HPDE6-E6E7 (cell line): ENCODE data around the gene ACO2.

Experiments
- DNase-seq: peaks from one replicate; pipeline ENCODE4 v3.0.0; 2011; ENCODE audit warnings: missing footprints; ENCODE audit errors: extremely low spot score

The ACO2 gene

DNA sequence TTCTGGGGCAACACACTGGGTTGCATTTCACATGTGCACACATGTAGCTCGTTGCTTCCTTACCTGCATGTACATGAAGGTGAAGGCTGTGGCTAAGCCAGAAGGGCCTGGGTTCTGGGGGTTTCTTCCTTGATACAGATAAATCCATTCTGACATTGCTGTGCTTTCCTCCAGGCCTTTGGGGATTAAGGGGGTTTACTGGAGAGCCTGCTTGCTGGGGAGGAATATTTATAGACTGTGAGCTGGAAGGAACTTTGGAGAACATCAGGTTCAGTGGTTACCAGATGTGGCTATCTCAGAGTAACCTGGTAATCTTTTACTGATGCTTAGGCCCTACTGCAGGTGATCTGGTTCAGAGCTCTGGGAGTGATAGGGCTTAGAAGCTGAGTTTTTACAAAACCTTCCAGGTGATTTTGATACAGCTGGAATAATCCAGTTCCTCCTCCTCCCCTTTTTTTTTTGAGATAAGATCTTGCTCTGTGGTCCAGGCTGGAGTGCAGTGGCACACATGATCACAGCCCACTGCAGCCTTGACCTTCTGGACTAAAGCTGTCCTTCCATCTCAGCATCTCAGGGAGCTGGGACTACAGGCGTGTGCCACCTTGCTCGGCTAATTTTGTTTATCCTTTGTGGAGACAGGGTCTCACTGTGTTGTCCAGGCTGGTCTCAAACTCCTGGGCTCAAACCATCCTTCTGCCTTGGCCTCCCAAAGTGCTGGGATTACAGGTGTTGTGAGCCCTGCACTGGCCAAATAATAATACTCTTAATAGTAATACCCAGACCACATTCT lies 19.9 kb downstream of the ACO2 start:
- no peak for DNase-seq

GRCh38 chr22:41491374-41492100 lies 22.6 kb downstream of the ACO2 start:
- DNase-seq: no peak

GRCh38 chr22:41498303-41498835 lies 29.5 kb downstream of the ACO2 start:
- DNase-seq: no peak

DNA sequence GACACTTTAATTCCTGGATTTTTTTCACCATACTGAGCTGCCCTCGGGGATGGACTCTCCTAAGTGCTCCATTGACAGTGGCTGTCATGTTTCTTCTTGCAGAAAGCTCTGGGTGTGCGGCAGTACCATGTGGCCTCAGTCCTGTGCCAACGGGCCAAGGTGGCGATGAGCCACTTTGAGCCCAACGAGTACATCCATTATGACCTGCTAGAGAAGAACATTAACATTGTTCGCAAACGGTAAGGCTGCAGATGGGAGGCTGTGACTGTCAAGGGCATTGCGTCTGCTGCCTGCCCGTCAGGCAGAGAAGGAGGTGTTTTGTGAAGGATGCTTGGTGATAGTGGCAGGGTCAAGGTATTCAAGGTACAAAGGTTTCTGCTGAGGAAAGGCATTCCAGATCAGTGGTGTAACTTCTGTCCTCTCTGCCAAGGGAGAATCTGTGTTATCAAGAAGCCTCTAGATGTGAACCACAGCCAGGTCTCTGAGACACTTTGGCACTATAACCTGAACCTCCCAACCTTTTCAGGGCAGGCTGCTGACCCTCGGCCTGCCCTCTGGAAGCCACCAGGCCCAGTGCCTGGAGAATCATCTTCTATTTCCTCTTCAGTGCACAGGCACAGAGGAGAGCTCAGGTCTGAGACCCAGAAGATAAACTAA lies 30.8 kb downstream of the ACO2 start:
- no peak for DNase-seq

DNA sequence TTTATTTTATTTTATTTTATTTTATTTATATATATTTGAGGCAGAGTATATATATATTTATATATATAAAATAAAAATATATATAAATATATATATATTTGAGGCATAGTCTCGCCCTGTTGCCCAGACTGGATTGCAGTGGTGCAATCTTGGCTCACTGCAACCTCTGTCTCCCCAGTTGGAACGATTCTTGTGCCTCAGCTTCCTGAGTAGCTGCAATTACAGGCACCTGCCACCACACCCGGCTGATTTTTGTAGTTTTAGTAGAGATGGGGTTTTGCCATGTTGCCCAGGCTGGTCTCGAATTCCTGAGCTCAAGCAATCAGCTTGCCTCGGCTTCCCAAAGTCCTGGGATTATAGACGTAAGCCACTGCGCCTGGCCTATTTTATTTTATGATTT lies 31.4 kb downstream of the ACO2 start:
- DNase-seq: no peak

GRCh38 chr22:41501209-41501608 lies 32.3 kb downstream of the ACO2 start:
- peak; percentile 13 for DNase-seq

DNA sequence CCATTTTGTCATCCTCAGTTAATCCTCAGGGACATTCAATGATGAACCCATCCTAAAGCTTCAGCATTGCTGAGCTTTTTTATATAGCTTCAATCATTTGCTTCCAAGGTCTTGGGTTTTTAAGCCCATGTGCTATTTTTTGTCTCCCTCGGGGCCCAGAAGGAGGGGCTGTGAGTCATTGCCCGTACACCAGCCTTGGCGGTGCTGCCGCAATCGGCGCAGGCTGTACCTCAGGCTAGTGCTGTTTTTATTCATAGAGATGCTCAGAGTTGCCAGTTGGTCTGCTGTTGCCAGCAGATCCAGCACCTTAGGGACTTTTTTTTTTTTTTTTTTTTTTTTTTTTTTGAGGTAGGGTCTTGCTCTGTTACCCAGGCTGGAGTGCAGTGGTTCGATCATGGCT lies 35.5 kb downstream of the ACO2 start:
- no peak for DNase-seq

DNA sequence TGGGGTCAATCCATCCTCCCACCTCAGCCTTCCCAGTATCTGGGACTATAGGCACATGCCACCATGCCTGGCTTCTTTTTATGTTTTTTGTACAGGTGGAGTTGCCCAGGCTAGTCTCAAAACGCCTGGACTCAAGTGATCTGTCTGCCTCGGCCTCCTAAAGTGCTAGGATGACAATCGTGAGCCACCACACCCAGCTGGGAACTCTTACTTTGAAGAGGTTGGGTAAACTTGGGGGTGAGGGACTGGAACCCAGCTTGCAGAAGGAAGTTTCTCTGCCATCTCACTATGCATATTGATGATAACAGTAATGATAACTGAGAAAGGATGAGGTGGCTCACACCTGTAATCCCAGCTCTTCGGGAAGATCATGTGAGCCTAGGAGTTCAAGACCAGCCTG lies 35.9 kb downstream of the ACO2 start:
- no peak for DNase-seq

- DNase-seq: no peak
These were observed 36.7 kb downstream of the ACO2 start for GRCh38 chr22:41505511-41506220.

GRCh38 chr22:41507330-41508063 lies 38.6 kb downstream of the ACO2 start:
- no peak for DNase-seq

- no peak for DNase-seq
These were observed 39.9 kb downstream of the ACO2 start for GRCh38 chr22:41508770-41509170.

GRCh38 chr22:41511521-41511968 lies 42.6 kb downstream of the ACO2 start:
- no peak for DNase-seq

DNA sequence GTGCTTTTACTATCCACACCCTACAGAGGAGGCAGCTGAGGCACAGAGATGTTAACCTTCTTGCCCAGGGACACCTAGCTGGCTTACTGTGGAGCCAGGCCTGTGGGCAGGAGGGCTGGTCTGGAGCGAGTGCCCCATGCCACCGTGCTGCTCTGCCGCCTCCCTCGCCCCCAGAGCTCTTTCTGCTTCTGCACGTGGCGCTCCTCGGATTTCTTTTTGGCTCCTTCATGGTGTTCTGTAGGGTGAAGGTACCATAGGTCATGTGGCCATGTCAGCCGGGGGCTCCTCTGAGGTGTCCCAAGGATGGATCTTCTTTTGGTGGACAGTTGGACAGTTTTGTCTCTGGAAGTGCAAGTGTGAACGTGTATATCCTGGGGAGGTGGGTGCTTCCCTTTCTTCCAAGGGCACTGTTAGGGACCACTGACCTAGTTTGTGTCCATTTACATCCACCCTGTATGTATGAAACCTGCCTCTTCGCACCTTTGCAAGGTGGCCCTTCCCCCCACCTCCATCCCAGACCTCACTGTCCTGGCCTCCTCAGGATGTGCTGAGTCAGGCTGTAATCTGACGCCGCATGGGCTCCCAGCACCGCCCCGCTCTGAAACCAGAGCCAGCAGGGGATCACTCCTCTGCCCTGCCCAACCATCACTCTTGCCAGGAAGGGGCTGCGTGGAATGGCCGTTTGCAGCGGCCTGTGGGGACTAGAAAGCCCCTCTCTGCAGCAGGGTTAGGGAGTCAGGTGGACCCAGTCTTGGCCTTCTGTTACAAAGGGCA lies 43.7 kb downstream of the ACO2 start:
- DNase-seq: peak; percentile 83

DNA sequence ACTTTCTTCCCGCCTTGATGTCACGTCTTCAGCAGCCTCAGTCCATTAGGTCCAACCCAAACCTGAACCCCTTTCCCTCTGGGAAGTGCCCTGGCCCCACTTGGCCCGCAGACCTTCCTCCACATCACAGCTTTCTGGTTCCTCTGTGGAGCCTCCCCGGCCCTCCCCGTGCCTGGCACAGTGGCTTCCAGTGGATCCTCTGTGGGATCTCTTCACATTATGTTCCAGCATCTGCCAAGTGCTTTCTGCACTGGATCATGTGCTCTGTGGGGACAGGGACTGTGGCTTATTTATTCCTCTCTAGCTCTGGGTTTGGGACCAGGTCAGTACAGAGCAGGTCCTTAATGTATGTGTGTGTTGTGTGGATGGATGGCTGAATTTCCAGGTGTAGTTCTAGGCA lies 44.5 kb downstream of the ACO2 start:
- no peak for DNase-seq

DNA sequence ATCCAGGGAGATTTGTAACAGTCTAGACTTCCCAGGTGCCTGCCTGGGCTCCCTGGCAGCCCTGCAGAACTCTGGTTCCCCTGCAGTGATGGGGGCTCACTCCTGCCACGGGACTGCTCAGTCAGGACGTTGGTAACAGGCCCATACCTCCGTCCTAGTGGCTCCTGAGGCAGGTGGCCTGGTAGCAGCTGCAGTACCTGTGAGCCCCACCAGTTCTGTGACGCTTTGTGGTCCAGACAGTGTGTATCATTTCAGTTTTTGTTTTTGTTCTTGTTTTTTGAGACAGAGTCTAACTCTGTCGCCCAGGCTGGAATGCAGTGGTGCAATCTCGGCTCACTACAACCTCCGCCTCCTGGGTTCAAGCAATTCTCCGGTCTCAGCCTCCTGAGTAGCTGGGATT lies 47.5 kb downstream of the ACO2 start:
- no peak for DNase-seq

GRCh38 chr22:41517172-41518047 lies 48.5 kb downstream of the ACO2 start:
- DNase-seq: peak; percentile 70

DNA sequence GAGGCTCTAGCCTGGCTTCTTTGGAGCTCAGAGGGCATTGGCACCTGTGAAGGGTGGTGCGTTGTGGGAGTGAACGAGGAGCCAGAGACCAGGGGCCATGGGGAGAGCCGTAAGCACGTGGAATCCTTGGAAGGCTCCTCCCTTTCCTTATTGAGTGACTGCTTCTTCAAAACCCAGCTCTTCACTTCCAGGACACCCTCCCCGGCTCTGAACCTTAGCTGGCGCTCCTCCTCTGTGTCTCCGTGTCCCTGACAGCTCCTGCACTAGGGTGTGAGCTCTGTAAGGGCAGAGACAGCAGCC lies 49.1 kb downstream of the ACO2 start:
- no peak for DNase-seq

GRCh38 chr22:41521126-41521525 lies 52.2 kb downstream of the ACO2 start:
- no peak for DNase-seq

GRCh38 chr22:41522813-41523212 lies 53.9 kb downstream of the ACO2 start:
- DNase-seq: no peak
